Upper lobe of right lung (tissue), 1 donor: ENCODE measurements around the gene PEX11G. TPM values are rescaled to one million over a fixed set of nuclear protein-coding genes. Genes with fewer than 3 reads are reported as not detected.
"Not testable (repeated sequence)": the region's sequence is repeated elsewhere in the genome, so short reads cannot be mapped to it uniquely, and the experiment has no call there.

Source experiments
- ATAC-seq: fragments of 200-7000 bp; cut with Tn5 transposase; one replicate; pipeline ENCODE4 v1.9.1; 2020; ENCODE audit warnings: mild to moderate bottlenecking, moderate library complexity
- DNase-seq: peaks from one replicate; pipeline ENCODE4 v3.0.0-alpha.2; 2020
- H3K27ac ChIP-seq: fragments of 200-600 bp; one replicate; pipeline ENCODE4 v1.8.0; 2022
- H3K27me3 ChIP-seq: fragments of 200-600 bp; one replicate; pipeline ENCODE4 v1.8.0; 2022; ENCODE audit warnings: mild to moderate bottlenecking
- H3K36me3 ChIP-seq: fragments of 200-600 bp; one replicate; pipeline ENCODE4 v1.8.0; 2022
- H3K4me1 ChIP-seq: fragments of 200-600 bp; one replicate; pipeline ENCODE4 v1.8.0; 2022
- H3K4me3 ChIP-seq: fragments of 200-600 bp; one replicate; pipeline ENCODE4 v1.8.0; 2022; ENCODE audit warnings: mild to moderate bottlenecking
- H3K9me3 ChIP-seq: fragments of 200-600 bp; one replicate; pipeline ENCODE4 v1.8.0; 2022
- CTCF ChIP-seq: fragments of 200-600 bp; IDR thresholded peaks from one replicate; pipeline ENCODE4 v1.8.0; 2022; ENCODE audit warnings: antibody characterized with exemption
- intact Hi-C: fragments of 100-400 bp; cut with DNase I; formaldehyde crosslinking; loops from one replicate; pipeline ENCODE4 v1.11.0; 2022
- total RNA-seq: library from RNA; stranded (reverse); fragmentation: NEBNext Ultra II Directional; extraction: Animal tissue kit (Norgen Biotek cat#: 25700); gene quantifications from one replicate; pipeline ENCODE4 v1.2.1, GENCODE V29; 2021
- donor health status: DM: no; HTN: yes; CAD: no; lungs with severe emphysema.

PEX11G gene
- total RNA-seq, 1 donor from 2014 or later: 3.6 TPM

GRCh38 chr19:7455600-7456296 is 33.1 kb downstream of the PEX11G start:
- Histone ChIP-seq H3K27ac (no peak overlapping the region), H3K36me3 (peaks cover 75% of the 10 kb centered on the region), H3K27me3 (no peaks in the 10 kb centered on the region), H3K9me3 (no peaks in the 10 kb centered on the region), H3K4me3 (no peak overlapping the region), H3K4me1 (no peaks in the 10 kb centered on the region)
- no peak for DNase-seq
- intact Hi-C loops: no loop called here
- no peak for ATAC-seq
- no peak for TF ChIP-seq CTCF

- no peaks in the 10 kb centered on the region for H3K4me1 ChIP-seq
- TF ChIP-seq CTCF: no peak
- H3K4me3 ChIP-seq: no peak overlapping the region
- H3K27ac ChIP-seq: no peak overlapping the region
- no peak for DNase-seq
- H3K36me3 ChIP-seq: peaks cover 71% of the 10 kb centered on the region
- intact Hi-C loops: no loop called here
- H3K27me3 ChIP-seq: no peaks in the 10 kb centered on the region
- no peaks in the 10 kb centered on the region for H3K9me3 ChIP-seq
- ATAC-seq: no peak
These were observed 33.8 kb downstream of the PEX11G start for GRCh38 chr19:7454998-7455397.

GRCh38 chr19:7450243-7451223 is 38.3 kb downstream of the PEX11G start:
- TF ChIP-seq CTCF: no peak
- Histone ChIP-seq H3K9me3 (no peaks in the 10 kb centered on the region), H3K4me3 (no peak overlapping the region), H3K36me3 (peaks cover 77% of the 10 kb centered on the region), H3K27me3 (no peaks in the 10 kb centered on the region), H3K4me1 (no peaks in the 10 kb centered on the region), H3K27ac (no peak overlapping the region)
- DNase-seq (no peak), ATAC-seq (no peak)
- intact Hi-C loops: no loop called here

GRCh38 chr19:7449391-7450070 is 39.3 kb downstream of the PEX11G start:
- intact Hi-C loops, H3K27ac ChIP-seq, H3K27me3 ChIP-seq, H3K4me1 ChIP-seq, H3K9me3 ChIP-seq, H3K4me3 ChIP-seq, DNase-seq, ATAC-seq: not testable (repeated sequence)
- H3K36me3 ChIP-seq: peaks cover 82% of the 10 kb centered on the region

GRCh38 chr19:7447648-7448047 is 41.2 kb downstream of the PEX11G start:
- DNase-seq: no peak
- no peak for ATAC-seq
- no peaks in the 10 kb centered on the region for H3K27me3 ChIP-seq
- TF ChIP-seq CTCF: no peak
- H3K27ac ChIP-seq: no peak overlapping the region
- peaks cover 85% of the 10 kb centered on the region for H3K36me3 ChIP-seq
- H3K4me1 ChIP-seq: no peaks in the 10 kb centered on the region
- no peaks in the 10 kb centered on the region for H3K9me3 ChIP-seq
- H3K4me3 ChIP-seq: no peak overlapping the region
- intact Hi-C loops: no loop called here

- Histone ChIP-seq H3K36me3 (peaks cover 92% of the 10 kb centered on the region), H3K4me1 (no peaks in the 10 kb centered on the region), H3K9me3 (no peaks in the 10 kb centered on the region), H3K4me3 (no peak overlapping the region), H3K27ac (no peak overlapping the region), H3K27me3 (no peaks in the 10 kb centered on the region)
- intact Hi-C loops: no loop called here
- ATAC-seq: no peak
- no peak for DNase-seq
- TF ChIP-seq CTCF: no peak
These were observed 43.7 kb downstream of the PEX11G start for GRCh38 chr19:7445104-7445503.
